Left ventricle myocardium inferior (tissue), 1 donor: ENCODE results near the gene MYO1A. TPM values are rescaled to one million over a fixed set of nuclear protein-coding genes. Genes with fewer than 3 reads are reported as not detected.

Experiments used
- DNase-seq: peaks from one replicate; pipeline ENCODE4 v3.0.0-alpha.2; 2020
- H3K27ac ChIP-seq: fragments of 200-600 bp; replicated peaks from 2 replicates; pipeline ENCODE4 v1.8.0; 2021
- H3K27me3 ChIP-seq: fragments of 200-600 bp; 2 replicates; pipeline ENCODE4 v1.8.0; 2021; ENCODE audit warnings: low read depth
- H3K36me3 ChIP-seq: fragments of 200-600 bp; 2 replicates; pipeline ENCODE4 v1.8.0; 2021
- H3K4me1 ChIP-seq: fragments of 200-600 bp; 2 replicates; pipeline ENCODE4 v1.8.0; 2021
- H3K4me3 ChIP-seq: fragments of 200-600 bp; 2 replicates; pipeline ENCODE4 v1.8.0; 2021; ENCODE audit warnings: mild to moderate bottlenecking, moderate library complexity
- H3K9me3 ChIP-seq: fragments of 200-600 bp; replicated peaks from 2 replicates; pipeline ENCODE4 v1.8.0; 2021
- CTCF ChIP-seq: fragments of 200-600 bp; IDR thresholded peaks from 2 replicates; pipeline ENCODE4 v1.8.0; 2021; ENCODE audit warnings: antibody characterized with exemption, mild to moderate bottlenecking, borderline replicate concordance
- intact Hi-C: fragments of 100-400 bp; cut with micrococcal nuclease; formaldehyde crosslinking; loops from one replicate; pipeline ENCODE4 v1.11.0; 2022
- total RNA-seq: library from RNA; stranded (reverse); fragmentation: NEBNext Ultra II Directional; extraction: Animal tissue kit (Norgen Biotek cat#: 25700); gene quantifications from one replicate; pipeline ENCODE4 v1.2.1, GENCODE V29; 2021
- donor health status: DM: no; HTN: yes; CAD: no; lungs with severe emphysema.

Gene MYO1A
- total RNA-seq, 1 donor from 2014 or later, result not detected

- Histone ChIP-seq H3K27ac (peak overlapping the region; percentile 59), H3K4me3 (no peak overlapping the region), H3K9me3 (no peaks in the 10 kb centered on the region), H3K36me3 (peaks cover 4% of the 10 kb centered on the region), H3K27me3 (no peaks in the 10 kb centered on the region), H3K4me1 (peaks cover 39% of the 10 kb centered on the region)
- intact Hi-C loops, result no loop called here
- no peak for TF ChIP-seq CTCF
- peak; percentile 53 for DNase-seq
Measured at GRCh38 chr12:56991319-56992246, 58.3 kb downstream of the MYO1A start.

GRCh38 chr12:56990648-56991318, 59.1 kb downstream of the MYO1A start:
- DNase-seq, result no peak
- Histone ChIP-seq H3K4me3 (no peak overlapping the region), H3K4me1 (peaks cover 39% of the 10 kb centered on the region), H3K9me3 (no peaks in the 10 kb centered on the region), H3K36me3 (peaks cover 4% of the 10 kb centered on the region), H3K27me3 (no peaks in the 10 kb centered on the region), H3K27ac (peak overlapping the region; percentile 59)
- TF ChIP-seq CTCF, result no peak
- intact Hi-C loops, result no loop called here

- H3K27me3 ChIP-seq, result no peaks in the 10 kb centered on the region
- no peaks in the 10 kb centered on the region for H3K9me3 ChIP-seq
- intact Hi-C loops, result no loop called here
- no peaks in the 10 kb centered on the region for H3K36me3 ChIP-seq
- TF ChIP-seq CTCF, result no peak
- no peak overlapping the region for H3K4me3 ChIP-seq
- peak overlapping the region; percentile 59 for H3K27ac ChIP-seq
- DNase-seq, result no peak
- H3K4me1 ChIP-seq, result peaks cover 39% of the 10 kb centered on the region
Measured at GRCh38 chr12:56989861-56990610, 59.9 kb downstream of the MYO1A start.

GRCh38 chr12:56988207-56988739, 61.7 kb downstream of the MYO1A start:
- H3K27ac ChIP-seq, result peak overlapping the region; percentile 45
- no peaks in the 10 kb centered on the region for H3K36me3 ChIP-seq
- no peak for DNase-seq
- no peaks in the 10 kb centered on the region for H3K27me3 ChIP-seq
- H3K4me1 ChIP-seq, result peaks cover 39% of the 10 kb centered on the region
- intact Hi-C loops, result no loop called here
- H3K4me3 ChIP-seq, result peak overlapping the region; percentile 0
- TF ChIP-seq CTCF, result no peak
- H3K9me3 ChIP-seq, result no peaks in the 10 kb centered on the region

GRCh38 chr12:56987551-56988053, 62.3 kb downstream of the MYO1A start:
- no peaks in the 10 kb centered on the region for H3K9me3 ChIP-seq
- H3K4me1 ChIP-seq, result peaks cover 39% of the 10 kb centered on the region
- no peaks in the 10 kb centered on the region for H3K27me3 ChIP-seq
- intact Hi-C loops, result no loop called here
- H3K4me3 ChIP-seq, result peak overlapping the region; percentile 0
- peak; percentile 77 for DNase-seq
- H3K27ac ChIP-seq, result peak overlapping the region; percentile 45
- no peaks in the 10 kb centered on the region for H3K36me3 ChIP-seq
- peak; percentile 93 for TF ChIP-seq CTCF
